Epithelial cell of prostate (primary cell): ENCODE results near the gene MAP1LC3A.

Experiments used
- DNase-seq: peaks from one replicate; pipeline ENCODE4 v3.0.0-alpha.2; 2011; ENCODE audit warnings: low read depth, low spot score
- H3K27ac ChIP-seq: fragments of 450-650 bp; 2 replicates; pipeline ENCODE4 v1.5.1; 2017; ENCODE audit warnings: mild to moderate bottlenecking

Gene MAP1LC3A

DNA sequence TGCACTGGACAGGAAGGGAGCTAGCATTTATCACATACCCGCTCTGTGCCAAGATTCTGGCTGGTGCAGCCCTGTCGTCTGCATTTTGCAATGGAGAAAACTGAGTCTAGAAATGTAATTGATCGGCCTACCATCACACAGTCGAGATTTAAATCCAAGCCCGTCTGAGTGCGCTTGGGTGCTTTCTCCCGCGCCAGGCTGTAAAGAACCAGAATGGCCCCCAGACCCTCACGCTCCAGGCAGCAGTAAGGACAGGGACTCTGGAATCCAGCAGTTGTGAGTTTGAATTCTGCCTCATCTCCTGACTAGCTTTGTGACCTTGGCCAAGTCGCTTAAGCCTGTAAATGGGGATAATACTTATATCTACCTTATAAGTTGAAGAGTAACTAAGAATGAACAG, 31.5 kb upstream of the MAP1LC3A start:
- H3K27ac ChIP-seq = peak overlapping the region; percentile 73
- no peak for DNase-seq

DNA sequence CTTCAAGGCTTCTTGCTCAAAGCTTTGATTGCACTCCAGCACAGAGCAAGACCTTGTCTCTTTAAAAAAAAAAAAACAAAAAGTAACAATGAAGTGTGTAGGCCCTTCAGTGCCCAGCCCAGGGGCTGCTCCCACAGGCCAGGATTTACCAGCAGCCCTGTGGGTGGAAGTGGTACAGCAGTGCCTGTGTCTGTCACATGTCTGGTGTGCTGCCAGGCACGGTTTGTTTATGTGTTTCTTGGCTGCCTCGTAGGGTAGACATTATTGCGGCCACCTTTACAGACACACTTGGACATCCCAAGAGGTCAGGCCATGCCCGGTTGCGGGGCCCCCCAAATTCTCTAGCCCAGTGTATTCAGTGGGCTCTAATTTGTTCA, 29.6 kb upstream of the MAP1LC3A start:
- no peak for DNase-seq
- H3K27ac ChIP-seq = no peak overlapping the region

DNA sequence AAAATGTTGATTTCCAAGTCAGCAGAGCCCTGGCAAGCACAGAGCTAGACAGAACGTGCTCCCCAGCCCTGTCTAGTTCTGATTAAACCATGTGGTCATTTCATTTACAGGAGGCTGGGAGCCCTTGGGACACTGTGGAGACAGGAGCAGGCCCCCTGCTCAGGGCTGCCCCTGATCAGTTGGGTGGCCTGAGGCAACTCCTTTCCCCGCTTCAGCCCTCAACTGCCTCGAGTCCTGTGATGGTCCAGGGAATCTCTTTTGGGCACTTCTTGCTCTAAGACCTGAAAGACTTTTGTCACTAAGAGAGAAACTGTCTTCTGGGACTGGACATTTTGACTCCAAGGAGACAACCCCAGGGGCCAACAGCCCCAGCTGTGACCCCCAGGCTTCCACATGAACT, 28.8 kb upstream of the MAP1LC3A start:
- no peak overlapping the region for H3K27ac ChIP-seq
- no peak for DNase-seq

DNA sequence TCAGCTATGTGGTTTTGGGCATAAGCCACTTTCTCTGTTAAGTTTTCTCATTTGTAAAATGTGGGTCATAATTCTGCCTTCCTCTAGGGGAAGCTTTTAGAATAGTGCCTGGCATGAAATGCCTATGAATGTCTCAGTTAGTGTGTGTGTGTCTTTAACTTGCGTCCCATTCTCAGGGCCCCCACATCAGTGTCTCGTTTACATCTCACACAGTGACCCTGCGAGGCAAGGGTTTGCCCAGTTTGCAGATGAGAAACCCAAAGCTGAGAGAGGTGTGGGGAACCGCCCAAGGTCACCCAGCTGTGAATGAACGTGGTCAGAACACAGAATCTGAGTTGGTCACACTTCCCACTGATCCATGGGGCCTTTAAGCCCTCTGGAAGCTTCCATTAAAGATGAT, 28.2 kb upstream of the MAP1LC3A start:
- no peak for DNase-seq

DNA sequence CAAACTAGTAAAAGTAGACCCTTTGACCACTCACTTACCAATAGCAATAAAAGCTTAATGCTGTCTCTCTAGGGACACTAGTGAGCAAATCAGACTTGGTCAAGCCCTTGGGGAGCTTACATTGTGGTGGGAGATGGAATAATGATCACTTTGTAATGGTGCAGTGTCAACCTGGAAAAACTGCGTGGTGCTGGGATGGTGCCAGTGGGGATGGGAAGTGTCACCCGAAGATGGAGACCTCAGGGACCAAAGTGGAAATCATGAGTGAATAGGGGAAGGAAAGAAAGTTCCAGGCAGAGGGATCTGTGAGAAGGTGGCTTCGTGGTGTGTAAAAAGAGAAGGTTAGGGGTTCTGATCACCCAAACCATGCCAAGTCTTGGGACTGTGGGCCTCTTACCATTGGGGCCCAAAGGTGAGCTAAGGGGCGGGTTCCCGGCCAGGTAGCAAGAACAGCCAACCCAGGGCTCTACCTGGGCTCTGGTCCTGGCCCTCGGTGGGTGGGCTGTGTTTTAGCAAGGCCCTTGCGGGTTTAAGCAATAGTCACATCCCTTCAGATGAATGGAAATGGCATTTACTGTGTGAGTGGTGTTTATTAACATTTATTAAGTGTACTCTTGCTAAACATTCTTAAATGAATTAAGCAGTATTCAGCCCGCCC, 26.8 kb upstream of the MAP1LC3A start:
- H3K27ac ChIP-seq = no peak overlapping the region
- no peak for DNase-seq

More for the DNA sequence above, 28.2 kb upstream of the MAP1LC3A start:
- H3K27ac ChIP-seq = no peak overlapping the region

DNA sequence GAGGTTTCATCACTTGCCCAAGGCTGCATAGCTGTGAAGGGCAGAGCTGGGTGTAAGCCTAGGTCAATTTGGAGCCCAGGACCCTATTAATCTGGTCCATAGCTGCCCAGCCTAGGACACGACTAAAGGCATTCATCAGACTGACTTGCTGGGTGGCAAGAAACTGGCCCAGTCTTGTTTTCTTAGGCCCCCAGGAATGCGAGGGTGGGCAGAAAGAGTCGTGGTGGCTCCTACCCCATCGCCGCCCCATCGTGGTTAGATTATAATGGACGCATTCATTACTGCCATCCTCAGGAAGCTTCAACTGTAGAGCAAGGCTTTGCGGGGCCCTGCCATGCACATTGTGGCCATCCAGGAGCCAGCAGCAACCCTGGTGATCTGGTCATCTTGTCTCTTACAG, 26.2 kb upstream of the MAP1LC3A start:
- no peak for DNase-seq
- no peak overlapping the region for H3K27ac ChIP-seq

DNA sequence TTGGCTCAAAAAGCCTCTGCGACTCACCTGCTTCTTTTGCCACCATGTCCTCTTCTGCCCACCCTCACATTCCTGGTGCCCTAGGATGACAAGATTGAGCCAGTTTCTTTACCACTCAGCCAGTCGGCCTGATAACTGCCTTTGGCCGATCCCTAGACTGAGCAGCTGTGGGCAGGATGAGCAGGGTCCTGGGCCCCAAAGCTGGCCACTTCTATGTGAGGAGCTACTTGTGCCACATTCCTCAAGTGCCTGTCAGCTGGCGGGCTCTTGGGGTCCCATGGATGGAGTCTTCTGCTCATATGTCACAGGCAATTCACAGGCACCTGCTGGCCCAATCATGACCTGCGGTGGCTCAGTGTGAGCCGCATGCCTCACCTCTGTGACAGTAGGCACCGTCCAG, 25.8 kb upstream of the MAP1LC3A start:
- no peak overlapping the region for H3K27ac ChIP-seq
- DNase-seq = no peak

DNA sequence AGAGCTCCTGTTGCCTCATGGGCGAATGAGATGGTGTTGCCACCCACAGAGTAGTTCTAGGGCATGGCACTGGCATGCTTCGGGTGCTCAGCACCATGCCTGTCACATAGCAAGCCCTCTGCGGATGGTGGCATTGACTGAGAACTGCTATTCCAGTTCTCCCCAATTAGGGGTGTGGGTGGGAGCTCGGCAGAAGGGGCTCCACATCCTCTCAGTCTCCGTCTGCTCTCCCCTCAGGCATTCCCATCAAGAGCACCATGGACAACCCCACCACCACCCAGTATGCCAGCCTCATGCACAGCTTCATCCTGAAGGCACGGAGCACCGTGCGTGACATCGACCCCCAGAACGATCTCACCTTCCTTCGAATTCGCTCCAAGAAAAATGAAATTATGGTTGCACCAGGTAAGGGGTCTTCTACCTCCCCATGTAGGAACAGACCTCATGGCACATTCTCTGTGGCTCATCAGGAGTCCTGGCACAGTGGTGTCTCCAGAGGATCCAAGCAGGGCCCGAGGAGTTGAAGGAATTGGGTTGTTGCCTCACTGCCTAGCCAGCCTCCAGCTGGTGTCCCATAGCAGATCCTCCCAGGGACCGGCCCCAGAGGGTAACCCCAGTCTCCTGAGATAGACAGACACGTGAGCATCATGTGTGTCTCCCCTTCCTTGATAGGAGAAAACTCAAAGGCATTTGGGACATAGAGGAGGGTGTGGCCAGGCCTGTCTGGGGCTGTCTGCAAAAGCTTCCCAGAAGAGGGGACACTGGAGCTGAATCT, 23.9 kb upstream of the MAP1LC3A start:
- no peak for DNase-seq
- no peak overlapping the region for H3K27ac ChIP-seq

DNA sequence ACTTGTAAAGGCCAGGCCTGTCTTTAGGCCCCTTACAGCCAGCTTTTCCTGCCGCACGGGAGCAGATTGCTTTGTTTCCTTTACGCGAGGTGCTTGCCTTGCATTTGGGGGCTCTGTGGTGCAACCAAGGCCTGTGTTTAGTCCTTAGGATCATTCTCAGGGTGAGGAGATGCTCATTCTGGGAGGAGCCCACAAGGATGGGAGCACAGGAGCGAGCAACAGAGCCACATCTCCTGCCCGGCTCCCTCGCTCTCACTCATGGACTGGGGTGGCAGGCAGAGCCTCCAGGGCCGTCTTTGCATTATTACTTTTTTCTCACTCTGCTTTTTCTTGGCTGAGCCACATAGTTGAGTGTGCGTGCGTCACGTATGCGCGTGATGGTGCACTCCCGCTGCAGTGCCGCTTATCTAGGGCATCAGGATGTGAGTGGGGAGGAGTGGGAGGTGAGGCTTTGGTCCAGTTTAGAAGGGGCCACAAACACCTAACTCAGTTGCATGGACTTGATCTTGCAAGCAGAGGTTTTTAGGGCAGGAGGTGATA, 23.1 kb upstream of the MAP1LC3A start:
- no peak for DNase-seq
- no peak overlapping the region for H3K27ac ChIP-seq

DNA sequence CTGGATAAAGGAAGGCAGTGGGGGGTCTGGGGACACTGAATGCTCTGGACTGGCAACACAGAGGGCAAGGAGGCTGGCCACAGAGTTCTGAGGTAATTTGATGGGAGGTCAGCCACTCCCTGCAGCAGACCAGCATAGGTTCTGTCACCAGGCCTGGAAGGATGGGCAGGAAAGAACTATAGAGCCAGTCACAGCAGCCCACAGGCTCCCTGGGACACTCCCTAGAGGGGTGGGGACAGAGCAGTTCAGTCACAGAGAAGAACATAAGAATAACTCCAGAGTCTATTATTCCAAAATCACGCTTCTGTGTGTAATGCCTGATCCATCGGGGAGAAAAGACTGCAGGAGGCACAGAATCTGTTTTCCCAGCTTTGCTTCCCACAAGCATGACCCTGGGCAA, 22.7 kb upstream of the MAP1LC3A start:
- DNase-seq = no peak
- H3K27ac ChIP-seq = no peak overlapping the region

DNA sequence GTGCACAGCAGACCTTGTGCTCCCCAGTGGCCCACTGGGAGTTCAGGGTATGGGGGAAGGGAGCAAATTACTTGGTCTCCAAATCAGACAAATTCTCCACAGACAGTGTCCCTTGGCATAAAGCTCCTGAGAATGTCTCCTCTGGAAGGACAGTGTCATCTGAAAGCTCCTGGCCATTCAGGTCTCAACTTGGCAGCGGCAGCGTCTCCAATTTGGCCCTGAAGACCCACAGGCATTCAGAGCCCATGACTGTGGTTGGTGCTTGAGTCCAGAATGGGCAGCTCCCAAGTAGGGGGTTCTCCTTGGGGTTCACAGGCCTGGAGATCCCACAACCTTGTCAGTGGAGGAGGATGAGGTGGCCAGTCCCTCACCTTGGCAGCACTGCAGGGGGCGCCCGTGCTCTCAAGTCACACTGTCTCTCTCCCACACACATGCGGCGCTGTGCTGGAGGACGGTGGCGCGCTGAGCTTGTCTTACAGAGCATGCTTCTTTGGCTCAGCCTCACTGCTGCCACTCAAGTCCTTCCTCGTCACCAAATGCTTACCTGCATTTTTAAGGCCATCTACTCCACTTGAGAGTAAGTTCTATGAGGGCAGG, 21.6 kb upstream of the MAP1LC3A start:
- DNase-seq = no peak
- peak overlapping the region; percentile 62 for H3K27ac ChIP-seq

DNA sequence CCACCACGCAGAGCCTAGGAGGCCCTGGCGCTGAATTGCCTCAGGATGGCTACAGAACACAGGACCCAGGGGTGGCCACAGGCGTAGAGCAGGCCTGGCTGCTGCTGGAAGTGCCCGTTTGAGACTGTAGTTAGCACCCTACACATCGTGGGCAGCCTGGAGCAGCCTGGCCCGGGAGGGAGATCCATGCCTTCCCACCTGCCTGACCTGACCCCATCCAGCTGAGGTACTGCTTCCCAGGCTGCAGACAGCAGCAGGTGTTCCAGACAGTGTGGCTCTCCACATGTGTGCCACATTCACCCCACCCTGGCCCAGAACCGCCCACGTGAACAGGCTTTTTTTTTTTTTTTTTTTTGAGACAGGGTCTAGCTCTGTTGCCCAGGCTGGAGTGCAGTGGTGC, 20.9 kb upstream of the MAP1LC3A start:
- no peak for DNase-seq
- peak overlapping the region; percentile 62 for H3K27ac ChIP-seq

DNA sequence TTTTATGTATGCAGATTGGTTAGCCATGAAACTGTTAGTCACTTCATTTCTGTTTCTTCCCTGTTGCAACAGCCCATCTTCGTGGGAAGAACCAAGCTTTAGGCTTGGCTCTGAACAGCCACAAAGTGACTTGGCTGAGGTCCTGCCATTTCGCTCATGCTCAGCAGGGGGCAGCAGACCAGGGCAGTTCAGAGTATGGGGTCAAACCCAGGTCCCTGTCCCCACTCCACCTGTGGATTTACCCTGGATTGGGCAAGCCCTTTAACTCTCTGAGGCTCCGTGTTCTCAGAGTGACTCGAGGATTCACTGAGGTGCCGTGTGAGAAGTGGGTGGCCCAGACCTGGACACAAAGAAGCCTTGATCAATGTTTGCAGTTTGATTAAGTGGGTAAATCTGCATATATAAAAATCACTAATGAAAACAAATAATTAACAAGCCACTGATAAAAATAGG, 19.8 kb upstream of the MAP1LC3A start:
- peak overlapping the region; percentile 62 for H3K27ac ChIP-seq
- no peak for DNase-seq

DNA sequence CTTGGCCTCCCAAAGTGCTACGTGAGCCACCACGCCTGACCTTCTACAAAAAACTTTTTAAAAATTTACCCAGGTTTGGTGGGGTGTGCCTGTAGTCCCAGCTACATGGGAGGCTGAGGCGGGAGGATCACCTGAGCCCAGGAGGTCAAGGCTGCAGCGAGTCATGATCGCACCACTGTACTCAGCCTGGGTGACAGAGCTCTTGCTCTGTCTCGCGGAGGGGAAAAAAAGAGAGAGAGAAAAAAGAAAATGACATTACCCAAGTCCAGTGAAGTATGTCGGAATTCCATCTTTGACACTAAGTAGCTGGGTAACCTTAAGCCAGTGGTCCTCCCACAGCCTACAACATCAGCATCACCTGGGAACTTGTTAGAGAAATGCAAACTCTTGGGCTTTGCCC, 18.8 kb upstream of the MAP1LC3A start:
- no peak for DNase-seq
- H3K27ac ChIP-seq = no peak overlapping the region

DNA sequence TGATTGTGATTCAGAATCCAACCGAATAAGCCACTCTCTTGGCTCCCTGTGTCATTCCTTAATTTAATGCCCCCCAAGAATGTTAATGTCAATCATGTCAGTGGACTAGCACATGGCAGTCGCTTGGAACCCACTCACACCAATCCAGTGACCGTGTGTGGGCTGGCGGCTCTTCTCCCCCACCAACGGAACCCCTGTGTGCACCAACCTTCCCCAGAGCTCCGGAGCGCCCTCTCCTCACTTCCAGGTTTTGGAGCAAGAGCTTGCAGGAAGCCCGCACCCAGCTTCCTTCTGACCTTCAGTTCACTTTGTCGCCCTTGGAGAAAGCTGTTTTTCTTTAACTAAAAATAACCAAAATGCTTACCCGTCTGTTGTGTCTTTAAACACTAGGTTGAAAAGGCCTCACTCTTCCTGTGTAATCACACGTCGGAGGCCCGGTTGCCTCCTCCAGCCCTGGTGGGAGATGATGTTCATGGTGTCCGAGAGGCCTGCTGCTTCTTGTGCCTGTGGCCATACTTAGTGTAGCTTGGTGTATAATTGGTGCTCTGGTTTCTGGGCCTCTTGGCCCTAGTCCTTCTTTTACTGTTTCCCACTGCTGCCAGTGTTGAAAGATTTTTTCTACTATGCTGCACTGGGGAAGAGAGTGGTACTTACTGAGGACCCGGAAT, 17.8 kb upstream of the MAP1LC3A start:
- DNase-seq = no peak
- H3K27ac ChIP-seq = no peak overlapping the region

DNA sequence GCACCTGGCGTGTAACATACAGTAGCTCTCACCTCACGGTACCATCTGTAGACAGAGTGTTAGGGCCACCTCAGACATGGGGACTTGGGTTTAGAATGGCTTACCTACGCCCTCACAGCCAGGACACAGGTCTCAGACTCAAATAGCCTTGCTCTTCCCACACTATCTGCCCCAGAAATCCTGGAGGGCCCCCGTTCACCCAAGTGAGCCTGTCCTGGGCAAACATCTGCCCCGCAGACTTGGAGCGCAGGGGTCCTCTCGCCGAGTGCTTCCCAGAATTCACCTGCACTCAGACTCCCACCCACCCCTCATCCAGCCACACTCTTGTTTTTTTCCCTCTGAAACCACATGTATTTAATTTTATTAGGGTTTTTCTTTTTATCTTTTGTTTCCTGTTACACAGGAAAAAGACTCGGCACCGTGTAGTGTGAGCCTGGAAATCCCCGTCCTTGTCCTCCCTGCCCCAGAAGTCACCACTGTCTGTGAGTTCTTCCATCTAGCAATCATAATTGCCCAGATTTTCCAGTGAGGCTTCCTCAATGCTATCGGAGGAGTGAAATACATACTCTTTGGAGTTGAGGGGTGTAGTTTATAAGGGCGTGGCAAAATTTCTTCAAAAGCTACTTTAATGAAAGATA, 17.1 kb upstream of the MAP1LC3A start:
- H3K27ac ChIP-seq = no peak overlapping the region
- DNase-seq = no peak

DNA sequence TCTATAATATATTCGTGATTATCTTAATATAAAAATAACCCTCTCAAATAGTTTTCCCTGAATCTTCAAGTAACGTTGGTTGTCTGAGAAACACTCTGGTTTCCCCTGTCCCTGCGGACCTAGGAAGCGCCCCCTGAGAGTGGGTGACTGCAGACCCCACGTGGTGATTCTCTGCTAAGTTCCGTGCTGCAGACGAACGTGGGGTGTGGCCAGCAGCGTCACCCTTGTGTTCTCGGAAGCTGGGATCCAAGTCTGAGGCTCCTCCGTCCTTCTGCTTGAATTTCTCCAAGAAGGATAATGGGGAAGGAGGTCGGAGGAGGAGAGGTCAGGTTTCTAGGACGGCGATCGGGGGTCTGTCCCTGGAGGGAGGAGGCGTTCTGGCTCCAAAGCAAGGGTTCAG, 16.6 kb upstream of the MAP1LC3A start:
- no peak overlapping the region for H3K27ac ChIP-seq
- no peak for DNase-seq

DNA sequence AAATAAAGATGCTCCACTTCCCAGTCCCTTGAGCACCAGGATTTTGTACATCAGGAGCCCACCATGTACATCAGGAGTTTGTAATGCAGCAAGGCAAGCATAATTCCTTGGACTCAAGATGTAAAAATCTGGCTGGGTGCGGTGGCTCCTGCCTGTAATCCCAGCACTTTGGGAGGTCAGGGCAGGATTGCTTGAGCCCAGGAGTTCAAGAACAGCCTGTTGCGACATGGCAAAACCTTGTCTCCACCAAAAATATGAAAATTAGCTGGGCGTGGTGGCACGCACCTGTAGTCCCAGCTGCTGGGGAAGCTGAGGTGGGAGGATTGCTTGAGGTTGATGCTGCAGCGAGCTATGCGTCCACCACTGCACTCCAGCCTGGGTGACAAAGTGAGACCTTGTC, 16.1 kb upstream of the MAP1LC3A start:
- H3K27ac ChIP-seq = no peak overlapping the region
- no peak for DNase-seq

DNA sequence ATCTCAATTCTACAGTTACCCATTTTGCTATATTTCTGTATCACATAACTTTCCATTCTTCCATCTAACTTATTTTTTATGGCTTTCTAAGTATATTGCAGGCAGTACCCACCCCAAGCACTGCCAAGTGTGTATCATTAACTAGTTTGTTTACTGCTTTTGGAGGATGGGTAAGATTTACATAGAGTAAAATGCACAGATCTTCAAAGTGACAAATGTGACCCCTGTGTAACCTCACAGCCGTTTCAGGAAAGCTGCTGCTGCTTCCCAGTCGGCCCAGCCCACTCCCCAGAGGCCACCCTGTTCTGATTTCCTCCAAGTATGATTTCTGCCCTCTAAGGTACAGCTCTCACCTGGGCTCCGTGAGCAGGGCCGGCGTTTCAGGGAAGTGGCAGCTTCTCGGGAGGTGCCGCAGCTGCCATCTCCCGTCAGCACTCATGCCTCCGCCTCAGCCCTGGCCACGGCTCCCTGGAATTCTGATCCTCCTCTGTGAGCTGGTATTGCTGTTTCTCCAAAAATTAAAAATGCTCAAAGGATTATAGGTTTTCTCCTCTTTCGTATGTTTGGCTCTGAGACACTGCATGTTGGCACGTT, 15.0 kb upstream of the MAP1LC3A start:
- no peak overlapping the region for H3K27ac ChIP-seq
- DNase-seq = no peak
